HG03064 (cell line): ENCODE measurements around the gene ROPN1L.

ENCODE experiments used
- ATAC-seq: cut with Tn5 transposase; IDR thresholded peaks from one replicate; pipeline ENCODE4 v1.9.1; 2021; ENCODE audit warnings: low read depth; ENCODE audit not compliant: unreplicated experiment

ROPN1L gene

GRCh38 chr5:10456583-10457420, 15.1 kb downstream of the ROPN1L start:
- no peak for ATAC-seq

DNA sequence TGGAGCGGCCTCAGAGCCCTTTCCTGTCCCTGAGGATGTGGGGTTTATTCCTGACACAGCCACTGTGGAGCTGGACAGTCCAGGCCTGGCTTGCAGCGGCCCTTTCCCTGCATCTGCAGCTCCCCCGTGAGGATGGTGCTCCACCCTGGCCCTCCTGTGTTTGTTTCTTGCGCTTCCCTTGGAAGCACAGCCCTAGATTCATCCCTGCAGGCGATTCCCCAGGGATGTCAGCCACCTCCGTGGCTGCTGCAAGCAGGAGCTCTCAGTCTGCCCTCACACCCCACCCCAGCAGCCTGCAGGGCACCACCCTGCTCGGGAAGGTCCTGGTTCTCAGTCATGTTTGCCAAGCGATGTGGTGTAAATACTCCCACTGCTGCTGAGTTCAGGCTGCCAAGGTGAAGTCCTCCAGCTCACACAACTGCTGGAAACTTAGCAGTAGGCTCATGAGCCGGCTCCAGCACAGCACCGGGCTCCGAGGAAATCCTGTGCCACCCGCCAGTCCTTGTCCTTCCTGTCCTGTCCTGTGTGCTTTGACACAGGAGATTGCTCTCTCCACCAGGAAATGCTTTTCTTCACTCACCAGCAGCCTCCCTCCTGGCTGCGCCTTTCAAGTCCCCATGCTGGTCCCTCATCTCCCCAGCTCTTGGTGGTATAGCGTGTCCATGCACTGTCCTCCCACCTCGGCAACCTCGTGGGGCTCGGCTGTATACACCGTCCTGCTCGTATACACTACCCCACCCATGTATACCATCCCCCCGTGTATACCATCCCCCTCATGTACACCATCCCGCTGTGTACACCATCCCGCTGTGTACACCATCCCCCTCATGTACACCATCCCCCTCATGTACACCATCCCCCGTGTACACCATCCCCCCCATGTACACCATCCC, 16.2 kb downstream of the ROPN1L start:
- no peak for ATAC-seq

- no peak for ATAC-seq
These were observed 17.7 kb downstream of the ROPN1L start for GRCh38 chr5:10459080-10460055.

- no peak for ATAC-seq
These were observed 18.7 kb downstream of the ROPN1L start for GRCh38 chr5:10460252-10460906.

DNA sequence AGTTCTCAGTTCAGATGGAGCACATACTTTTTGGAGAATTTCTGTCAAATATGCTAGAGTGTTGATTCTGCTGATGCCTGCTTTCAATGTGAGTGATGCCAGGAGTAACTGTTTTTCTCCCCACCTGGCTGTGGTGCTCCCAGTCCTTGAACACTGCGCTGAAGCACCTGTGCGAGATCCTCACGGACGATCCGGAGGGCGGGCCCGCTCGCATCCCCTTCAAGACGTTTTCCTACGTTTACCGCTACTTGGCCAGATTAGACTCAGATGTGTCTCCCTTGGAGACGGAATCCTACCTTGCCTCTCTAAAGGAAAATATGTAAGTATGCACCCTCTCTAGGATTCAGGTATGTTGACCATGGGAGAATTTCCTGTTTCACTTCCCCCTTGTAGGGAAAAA, 19.4 kb downstream of the ROPN1L start:
- no peak for ATAC-seq

DNA sequence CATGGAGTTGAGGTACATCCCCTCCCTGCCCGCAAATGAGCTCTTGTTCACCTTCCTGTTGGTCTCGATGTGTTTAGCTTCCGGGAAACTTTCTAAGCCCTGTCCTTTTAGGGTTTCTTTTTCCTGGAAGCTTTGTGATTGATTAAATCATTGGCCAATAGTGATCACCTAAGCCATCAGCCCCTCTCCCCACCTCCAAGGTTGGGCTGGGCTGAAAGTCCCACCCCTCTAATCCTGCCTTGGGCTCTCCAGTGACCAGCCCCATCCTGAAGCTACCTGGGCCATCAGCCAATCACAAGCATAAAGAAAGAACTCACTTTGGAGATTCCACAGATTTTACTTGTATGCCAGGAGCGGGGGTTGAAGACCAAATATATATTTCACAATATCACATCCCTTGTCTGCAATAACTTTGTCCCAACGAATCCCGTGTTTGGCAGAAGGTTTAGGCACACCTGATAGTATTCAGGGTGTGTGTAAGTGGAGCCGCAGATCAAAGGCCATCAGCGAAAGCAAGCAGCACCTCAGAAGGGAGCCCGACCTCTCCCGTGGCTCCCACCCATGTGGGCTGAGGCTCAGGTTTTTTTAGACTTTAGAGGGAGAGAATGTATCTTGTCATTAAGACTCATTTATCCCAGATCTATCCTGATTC, 20.4 kb downstream of the ROPN1L start:
- no peak for ATAC-seq

DNA sequence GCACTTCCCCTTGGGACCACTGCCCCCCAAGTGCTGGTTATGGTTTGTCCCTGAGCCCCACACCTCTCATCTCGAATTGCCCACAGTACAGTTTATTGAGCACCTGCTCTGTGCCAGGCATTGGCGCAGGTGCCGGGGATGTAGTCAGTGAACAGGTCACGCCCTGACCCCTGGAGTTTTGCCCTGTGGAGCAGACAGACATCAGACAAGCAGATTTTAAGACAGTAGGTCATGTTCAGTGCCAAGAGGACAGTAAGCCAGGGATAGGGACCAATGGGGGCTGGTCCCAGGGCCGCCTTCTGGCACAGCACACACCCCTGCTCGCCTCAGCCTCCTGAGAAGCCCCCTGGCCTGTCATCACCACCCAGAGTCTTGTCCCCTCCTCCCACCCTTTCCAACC, 21.9 kb downstream of the ROPN1L start:
- ATAC-seq, result no peak

DNA sequence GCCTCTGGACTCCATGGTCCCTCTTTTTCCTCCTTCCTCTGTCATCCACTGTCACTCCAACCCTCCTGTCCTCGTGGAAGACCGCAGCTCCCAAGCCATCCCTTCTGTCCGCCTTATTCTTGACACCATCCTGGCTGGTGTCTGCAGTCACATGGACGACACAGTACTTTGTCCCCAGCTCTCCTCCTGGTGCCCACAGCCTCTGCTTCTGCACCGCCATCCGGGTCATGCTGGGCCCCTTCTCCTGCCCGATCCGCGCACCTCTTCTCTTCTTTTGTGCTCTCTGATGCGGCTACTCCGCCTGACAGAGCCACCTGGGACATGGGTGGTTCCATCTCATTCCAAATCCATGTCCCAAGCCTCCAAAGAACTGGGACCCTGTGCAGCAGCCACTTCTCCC, 22.5 kb downstream of the ROPN1L start:
- ATAC-seq, result no peak

DNA sequence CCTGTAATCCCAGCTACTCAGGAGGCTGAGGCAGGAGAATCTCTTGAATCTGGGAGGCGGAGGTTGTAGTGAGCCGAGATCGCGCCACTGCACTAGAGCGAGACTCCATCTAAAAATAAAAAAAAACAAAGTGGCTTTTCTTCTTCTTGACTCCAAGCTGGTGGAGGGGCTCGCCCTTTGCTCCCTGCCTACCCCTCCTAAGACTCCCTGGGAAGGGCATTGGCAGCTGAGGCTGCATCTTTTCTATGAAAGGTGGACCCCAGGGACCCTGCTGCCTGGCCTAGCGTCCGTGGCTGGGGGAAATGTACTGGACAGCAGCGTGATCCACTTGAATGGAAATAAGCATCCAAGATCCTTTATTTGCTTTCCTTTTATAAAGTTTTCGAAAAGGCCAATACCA, 24.0 kb downstream of the ROPN1L start:
- no peak for ATAC-seq

DNA sequence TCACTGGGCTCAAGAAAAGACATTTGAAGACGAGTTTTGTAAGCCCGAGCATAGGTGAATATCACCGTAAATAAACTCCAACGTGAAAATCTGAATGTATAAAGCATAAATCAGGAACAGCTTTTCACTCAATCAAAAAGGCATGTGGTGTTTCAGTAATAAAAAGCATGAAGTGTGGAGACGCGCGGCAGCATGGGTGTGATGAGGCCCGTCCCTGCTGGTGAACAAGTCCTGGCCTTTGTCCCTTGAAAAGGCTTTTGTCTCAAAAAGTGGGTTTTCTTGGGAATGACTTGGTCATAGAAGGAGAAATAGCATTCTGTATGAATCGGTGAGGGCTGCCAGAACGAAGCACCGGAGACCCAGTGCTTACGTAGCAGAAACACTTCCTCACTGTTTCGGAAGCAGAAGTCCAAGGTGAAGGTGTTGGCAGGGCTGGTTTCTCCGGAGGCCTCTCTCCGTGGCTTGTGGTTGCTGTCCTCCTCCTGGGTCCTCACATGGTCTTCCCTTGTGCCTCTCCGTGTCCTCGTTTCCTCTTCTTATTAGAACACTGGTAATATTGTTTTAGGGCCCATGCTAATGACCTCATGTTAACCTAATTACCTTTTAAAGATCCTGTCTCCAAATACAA, 24.9 kb downstream of the ROPN1L start:
- ATAC-seq, result no peak

DNA sequence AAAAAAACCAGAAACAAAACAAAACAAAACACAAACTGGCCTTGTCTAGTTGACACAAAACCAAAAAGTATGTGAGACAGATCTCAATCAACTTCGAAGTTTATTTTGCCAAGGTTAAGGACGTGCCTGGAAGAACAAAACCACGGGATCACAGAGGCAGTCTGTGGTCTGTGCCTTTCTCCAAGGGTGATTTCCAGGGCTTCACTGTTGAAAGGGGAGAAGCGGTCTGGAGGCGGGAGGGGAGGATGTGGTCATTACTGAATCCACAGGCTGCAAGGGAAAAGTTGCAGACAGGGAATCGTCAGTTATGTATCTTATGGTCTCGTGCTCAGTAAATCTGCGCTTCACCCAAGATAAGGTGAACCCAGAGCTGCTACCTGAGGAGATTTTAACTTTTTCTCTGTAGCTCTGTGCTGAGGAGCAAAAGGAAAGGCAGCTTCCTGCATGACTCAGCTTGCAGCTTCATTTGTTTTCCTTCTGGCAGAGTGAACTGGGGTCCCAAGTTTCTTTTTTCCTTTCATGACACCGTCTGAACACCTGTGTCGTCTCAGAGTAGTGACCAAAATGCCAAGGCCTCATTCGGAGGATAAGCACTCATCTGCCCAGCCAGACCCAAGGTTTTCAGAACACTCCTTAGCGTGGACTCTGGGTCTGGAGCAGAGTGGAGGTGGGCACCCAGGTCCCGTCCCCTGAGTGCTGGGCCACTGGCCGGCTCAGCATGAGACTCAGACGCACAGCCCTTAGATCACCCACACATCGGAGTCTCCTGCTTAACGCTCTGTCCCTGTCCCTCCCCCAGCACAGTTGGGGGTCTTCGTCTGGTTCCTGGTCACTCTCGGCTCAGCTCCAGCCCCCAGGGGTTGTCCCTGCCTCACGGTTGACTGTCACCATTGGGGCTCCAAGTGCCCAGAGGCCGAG, 25.9 kb downstream of the ROPN1L start:
- ATAC-seq, result no peak

DNA sequence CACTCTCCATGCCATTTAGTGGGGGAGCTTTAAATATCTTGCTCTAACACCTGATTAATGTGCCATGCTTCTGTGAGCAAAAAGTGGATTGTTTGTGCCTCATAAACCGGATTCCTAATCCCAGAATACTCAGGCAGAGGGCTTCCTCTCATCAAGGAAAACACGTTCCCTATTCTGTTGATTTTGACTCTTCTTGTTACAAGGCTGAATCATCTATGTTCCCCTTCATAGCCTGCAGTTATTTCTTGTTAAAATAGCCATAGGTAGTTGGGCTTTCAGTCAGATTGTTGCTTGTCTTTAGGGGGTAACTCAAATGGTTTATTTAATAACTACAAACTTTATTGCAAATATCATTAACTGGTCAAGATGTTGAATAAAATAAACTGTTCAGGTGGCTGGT, 26.6 kb downstream of the ROPN1L start:
- ATAC-seq, result no peak

DNA sequence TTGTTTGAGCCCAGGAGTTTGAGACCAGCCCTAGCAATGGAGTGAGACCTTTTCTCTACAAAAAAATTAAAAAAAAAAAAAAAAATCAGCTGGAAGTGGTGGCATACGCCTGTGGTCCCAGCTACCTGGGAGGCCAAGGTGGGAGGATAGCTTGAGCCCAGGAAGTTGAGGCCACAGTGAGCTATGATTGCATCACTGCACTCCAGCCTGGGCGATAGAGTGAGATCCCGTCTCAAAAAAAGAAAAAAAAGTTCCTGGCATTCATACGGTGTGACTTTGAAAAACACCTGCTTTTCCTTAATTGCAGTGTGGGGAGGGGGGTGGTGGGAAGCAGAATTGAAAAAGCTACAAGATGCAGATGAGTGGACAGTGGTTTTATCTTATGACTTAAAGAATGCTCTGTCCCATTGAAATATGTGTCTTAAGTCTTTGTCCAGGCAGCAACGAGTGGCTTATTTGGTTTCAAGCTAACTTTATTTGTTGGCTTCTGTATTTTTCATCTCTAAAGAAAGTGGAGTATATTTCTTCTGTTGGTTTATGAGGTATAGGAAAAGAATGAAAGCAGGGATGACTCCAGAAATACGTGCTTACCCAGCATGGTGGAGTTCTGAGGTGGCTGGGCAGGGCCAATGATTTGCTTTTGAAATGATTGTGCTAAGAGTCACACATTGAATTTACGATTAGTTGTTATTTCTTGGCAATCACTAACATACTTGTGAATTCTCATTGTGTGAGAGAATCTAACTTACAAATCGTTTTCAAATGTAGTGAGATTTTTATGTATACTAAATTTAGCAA, 27.8 kb downstream of the ROPN1L start:
- no peak for ATAC-seq

DNA sequence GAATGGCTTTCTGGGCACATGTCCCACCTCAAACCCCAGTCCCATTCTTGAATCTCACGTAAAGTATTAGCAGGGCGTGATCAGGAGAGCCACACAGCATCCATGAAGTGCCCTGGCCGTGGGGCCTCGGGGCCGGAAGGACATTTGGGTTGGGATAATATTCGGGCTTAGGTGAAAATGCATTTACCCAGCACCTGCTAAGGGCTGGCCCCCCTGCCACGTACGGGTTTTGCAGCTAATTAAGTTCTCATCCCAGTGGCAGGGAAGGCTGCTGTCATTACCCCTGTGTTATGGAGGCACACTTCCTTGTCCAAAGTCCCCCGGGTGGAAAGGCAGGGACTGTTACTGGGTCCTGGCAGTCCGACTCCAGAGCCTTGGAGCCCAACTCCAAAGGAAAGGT, 29.0 kb downstream of the ROPN1L start:
- ATAC-seq, result no peak

GRCh38 chr5:10471677-10472076, 30.0 kb downstream of the ROPN1L start:
- ATAC-seq, result no peak

DNA sequence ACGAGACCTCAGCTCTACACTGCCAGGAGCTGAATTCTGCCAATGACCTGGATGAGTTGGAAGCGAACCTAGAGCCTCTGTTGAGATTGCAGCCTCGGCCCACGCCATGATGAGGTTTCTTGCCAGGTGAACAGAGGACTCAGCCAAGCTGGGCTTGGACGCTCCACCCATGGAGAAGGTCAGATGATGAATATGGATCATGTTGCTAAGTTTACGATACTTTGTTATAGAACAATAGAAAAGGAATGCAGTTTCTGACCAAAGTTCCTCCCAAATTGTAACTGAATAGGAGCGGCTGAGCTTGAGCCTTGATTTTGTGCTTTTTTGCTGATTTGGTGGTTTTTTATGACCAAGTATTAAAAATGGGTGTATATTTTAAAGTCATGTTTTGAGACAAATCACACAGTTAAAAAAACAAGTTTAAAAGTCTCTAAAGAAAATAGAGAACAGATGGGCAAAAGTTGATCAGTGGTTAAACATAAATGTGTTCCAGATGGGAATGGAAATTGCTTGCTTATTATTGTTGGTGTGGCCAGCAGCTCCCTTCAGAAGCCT, 32.9 kb downstream of the ROPN1L start:
- no peak for ATAC-seq
